Nephron progenitor cell (in vitro differentiated cells): ENCODE data around the gene ARFGEF2.
"Not testable (repeated sequence)": the region's sequence is repeated elsewhere in the genome, so short reads cannot be mapped to it uniquely, and the experiment has no call there.

ENCODE experiments used
- DNase-seq: peaks from one replicate; pipeline ENCODE4 v3.0.0; 2021
- H3K27ac Mint-ChIP-seq: 2 replicates; pipeline ENCODE4 v1.8.0; 2021; ENCODE audit warnings: mild to moderate bottlenecking, moderate library complexity, mixed read lengths
- H3K27me3 Mint-ChIP-seq: 2 replicates; pipeline ENCODE4 v1.8.0; 2021; ENCODE audit warnings: mild to moderate bottlenecking, low read depth, mixed read lengths; ENCODE audit not compliant: poor library complexity
- H3K36me3 Mint-ChIP-seq: 2 replicates; pipeline ENCODE4 v1.8.0; 2021; ENCODE audit warnings: low read depth, mixed read lengths
- H3K4me1 Mint-ChIP-seq: 2 replicates; pipeline ENCODE4 v1.8.0; 2021; ENCODE audit warnings: mixed read lengths
- H3K4me3 Mint-ChIP-seq: 2 replicates; pipeline ENCODE4 v1.8.0; 2021; ENCODE audit warnings: mild to moderate bottlenecking, moderate library complexity, mixed read lengths
- H3K9me3 Mint-ChIP-seq: 2 replicates; pipeline ENCODE4 v1.8.0; 2021; ENCODE audit warnings: mild to moderate bottlenecking, moderate library complexity, mixed read lengths
- CTCF ChIP-seq: fragments of 200-600 bp; sonication (generic); IDR thresholded peaks from 2 replicates; pipeline ENCODE4 v1.5.0; 2021; ENCODE audit warnings: antibody characterized with exemption

ARFGEF2 gene

DNA sequence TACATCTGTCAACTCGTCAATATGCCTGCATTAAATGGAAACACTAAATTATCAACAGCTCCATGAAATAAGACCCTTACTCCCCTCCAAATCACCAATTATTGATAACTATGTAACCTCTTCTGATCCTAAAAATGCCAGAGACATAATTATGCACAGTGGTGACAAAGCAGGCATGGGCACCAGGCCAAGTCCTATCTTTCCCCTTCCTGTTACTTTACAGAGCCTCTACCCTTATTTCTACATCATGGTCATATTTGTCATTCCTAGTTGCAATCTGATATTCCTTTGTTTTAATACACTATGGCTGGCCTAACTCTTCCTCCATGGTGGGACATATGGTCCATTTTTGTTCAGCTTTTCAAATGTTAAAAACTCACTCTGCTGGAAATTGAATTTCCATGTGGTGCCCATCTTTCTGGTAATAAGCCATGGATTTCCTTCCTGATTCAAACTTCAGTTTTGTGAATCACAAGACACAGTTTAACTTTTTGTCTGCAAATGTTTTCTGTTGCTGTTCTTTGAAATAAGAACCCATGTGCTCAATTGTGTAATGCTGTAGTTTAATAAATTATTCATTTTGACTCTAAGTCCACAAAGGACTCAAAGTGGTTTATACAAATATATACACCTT lies 41.8 kb upstream of the ARFGEF2 start:
- Mint-ChIP-seq H3K36me3 (no peaks in the 10 kb centered on the region), H3K4me1 (peaks cover 14% of the 10 kb centered on the region), H3K9me3 (no peaks in the 10 kb centered on the region), H3K27ac (no peak overlapping the region), H3K4me3 (no peak overlapping the region), H3K27me3 (peaks cover 7% of the 10 kb centered on the region)
- no peak for TF ChIP-seq CTCF
- no peak for DNase-seq

GRCh38 chr20:48880331-48880730 lies 41.2 kb upstream of the ARFGEF2 start:
- no peak for TF ChIP-seq CTCF
- no peak overlapping the region for H3K4me3 Mint-ChIP-seq
- no peaks in the 10 kb centered on the region for H3K36me3 Mint-ChIP-seq
- H3K4me1 Mint-ChIP-seq, result peaks cover 9% of the 10 kb centered on the region
- DNase-seq, result no peak
- peaks cover 7% of the 10 kb centered on the region for H3K27me3 Mint-ChIP-seq
- no peaks in the 10 kb centered on the region for H3K9me3 Mint-ChIP-seq
- no peak overlapping the region for H3K27ac Mint-ChIP-seq

GRCh38 chr20:48880981-48881657 lies 40.4 kb upstream of the ARFGEF2 start:
- H3K9me3 Mint-ChIP-seq, result no peaks in the 10 kb centered on the region
- peaks cover 4% of the 10 kb centered on the region for H3K27me3 Mint-ChIP-seq
- H3K4me3 Mint-ChIP-seq, result no peak overlapping the region
- H3K27ac Mint-ChIP-seq, result no peak overlapping the region
- no peak for DNase-seq
- peaks cover 2% of the 10 kb centered on the region for H3K4me1 Mint-ChIP-seq
- H3K36me3 Mint-ChIP-seq, result no peaks in the 10 kb centered on the region
- TF ChIP-seq CTCF, result no peak

DNA sequence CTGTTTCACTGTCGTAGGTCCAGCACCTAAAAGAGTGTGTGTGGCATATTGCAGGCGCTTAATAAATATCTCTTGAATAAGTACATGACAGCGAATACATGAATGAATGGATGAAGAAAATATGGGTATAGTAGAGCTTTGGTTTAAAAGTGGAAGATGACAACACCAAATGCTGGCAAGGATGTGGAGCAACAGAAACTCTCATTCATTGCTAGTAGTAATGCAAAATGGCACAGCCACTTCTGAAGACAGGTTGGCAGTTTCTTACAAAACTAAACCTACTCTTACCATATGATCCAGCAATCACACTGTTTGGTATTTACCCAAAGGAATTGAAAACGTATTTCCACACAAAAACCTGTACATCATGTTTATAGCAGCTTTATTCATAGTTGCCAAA lies 36.3 kb upstream of the ARFGEF2 start:
- H3K27me3 Mint-ChIP-seq, result peaks cover 6% of the 10 kb centered on the region
- no peaks in the 10 kb centered on the region for H3K36me3 Mint-ChIP-seq
- no peak for TF ChIP-seq CTCF
- no peaks in the 10 kb centered on the region for H3K9me3 Mint-ChIP-seq
- no peaks in the 10 kb centered on the region for H3K4me1 Mint-ChIP-seq
- H3K4me3 Mint-ChIP-seq, result no peak overlapping the region
- DNase-seq, result no peak
- H3K27ac Mint-ChIP-seq, result no peak overlapping the region

DNA sequence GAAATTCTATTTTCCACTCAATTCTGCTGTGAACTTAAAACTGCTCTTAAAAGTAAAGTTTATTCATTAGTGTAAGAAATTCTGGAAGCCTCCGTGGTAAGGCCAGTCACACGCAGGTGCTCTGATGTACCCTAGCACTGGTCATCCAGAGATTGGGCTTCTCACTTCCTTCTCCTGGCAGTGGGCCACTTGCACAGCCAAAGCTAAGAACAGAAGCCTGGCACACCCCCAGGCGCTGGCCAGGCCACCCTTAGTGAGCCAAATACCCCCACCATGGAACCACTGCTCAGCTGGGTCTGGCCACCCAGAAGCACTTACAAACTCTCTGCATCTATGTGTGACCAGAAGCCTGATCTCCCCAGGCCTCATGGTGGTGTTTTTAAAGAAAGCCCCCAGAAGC lies 35.3 kb upstream of the ARFGEF2 start:
- Mint-ChIP-seq H3K27me3 (peaks cover 14% of the 10 kb centered on the region), H3K36me3 (no peaks in the 10 kb centered on the region), H3K9me3 (no peaks in the 10 kb centered on the region), H3K4me3 (no peak overlapping the region), H3K4me1 (no peaks in the 10 kb centered on the region), H3K27ac (no peak overlapping the region)
- TF ChIP-seq CTCF, result no peak
- no peak for DNase-seq

DNA sequence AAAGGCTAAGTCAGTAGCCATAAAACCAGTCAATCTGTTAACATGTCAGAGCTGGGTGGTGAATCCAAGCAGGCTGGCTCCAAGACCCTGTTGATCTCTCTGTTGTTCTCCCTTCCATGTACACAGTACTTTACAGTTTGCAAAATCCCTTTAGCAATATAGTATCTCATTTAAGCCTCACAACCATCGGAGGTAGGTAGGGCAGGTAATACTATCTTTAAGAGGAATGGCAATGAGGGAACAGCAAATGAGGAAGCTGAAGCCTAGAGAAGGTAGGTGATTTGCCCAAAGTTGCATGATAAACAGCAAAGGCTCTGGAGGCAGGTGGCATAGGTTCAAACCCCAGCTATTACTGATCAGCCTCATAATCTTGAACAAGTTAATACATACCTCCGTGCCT lies 34.7 kb upstream of the ARFGEF2 start:
- Mint-ChIP-seq H3K27ac (no peak overlapping the region), H3K36me3 (no peaks in the 10 kb centered on the region), H3K4me1 (no peaks in the 10 kb centered on the region), H3K27me3 (peaks cover 17% of the 10 kb centered on the region), H3K9me3 (no peaks in the 10 kb centered on the region), H3K4me3 (no peak overlapping the region)
- no peak for DNase-seq
- no peak for TF ChIP-seq CTCF

DNA sequence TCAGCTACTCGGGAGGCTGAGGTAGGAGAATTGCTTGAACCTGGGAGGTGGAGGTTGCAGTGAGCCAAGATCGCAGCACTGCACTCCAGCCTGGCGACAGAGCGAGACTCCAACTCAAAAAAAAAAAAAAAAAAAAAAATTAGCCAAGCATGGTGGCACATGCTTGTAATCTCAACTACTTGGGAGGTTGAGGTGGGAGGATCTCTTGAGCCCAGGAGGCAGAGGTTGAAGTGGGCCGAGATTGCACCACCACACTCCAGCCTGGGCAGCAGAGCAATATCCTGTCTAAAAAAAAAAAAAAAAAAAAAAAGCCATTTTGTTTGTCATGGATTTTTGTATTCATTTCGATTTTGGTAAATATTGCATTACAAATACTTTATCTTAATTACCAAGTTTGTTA lies 33.0 kb upstream of the ARFGEF2 start:
- not testable (repeated sequence) for DNase-seq, H3K4me3 Mint-ChIP-seq, H3K4me1 Mint-ChIP-seq, H3K27ac Mint-ChIP-seq, H3K9me3 Mint-ChIP-seq, H3K36me3 Mint-ChIP-seq
- H3K27me3 Mint-ChIP-seq, result peaks cover 27% of the 10 kb centered on the region
